Stimulated activated naive CD8-positive, alpha-beta T cell treated with anti-CD3 and anti-CD28 coated beads, Interleukin-15, amount 100 ng/mL, for 72 hours (primary cell): ENCODE measurements around the gene TCEANC.
A peak's percentile ranks its signal among the peaks of the same experiment; 100 is the strongest.

ENCODE experiments used
- ATAC-seq: fragments of 150-1000 bp; cut with Tn5 transposase; 2 replicates; pipeline ENCODE4 v1.10.0; 2021; ENCODE audit warnings: mild to moderate bottlenecking, moderate library complexity
- DNase-seq, 2 donors: peaks; one replicate each; pipeline ENCODE4 v3.0.0; 2021 to 2022
- H3K27ac Mint-ChIP-seq, 2 donors: one replicate each; pipeline ENCODE4 v1.8.0; 2022; ENCODE audit warnings: mild to moderate bottlenecking in 2 of 2, mixed read lengths in 2 of 2, moderate library complexity in 2 of 2
- H3K27me3 Mint-ChIP-seq: one replicate; pipeline ENCODE4 v1.8.0; 2022; ENCODE audit warnings: mixed read lengths
- H3K4me1 Mint-ChIP-seq: one replicate; pipeline ENCODE4 v1.8.0; 2022; ENCODE audit warnings: mild to moderate bottlenecking, mixed read lengths
- H3K4me3 Mint-ChIP-seq, 2 donors: one replicate each; pipeline ENCODE4 v1.8.0; 2022; ENCODE audit warnings: mild to moderate bottlenecking in 2 of 2, mixed read lengths in 2 of 2, moderate library complexity in 1 of 2
- H3K9me3 Mint-ChIP-seq, 2 donors: one replicate each; pipeline ENCODE4 v1.8.0; 2022; ENCODE audit warnings: mixed read lengths in 2 of 2

TCEANC gene

DNA sequence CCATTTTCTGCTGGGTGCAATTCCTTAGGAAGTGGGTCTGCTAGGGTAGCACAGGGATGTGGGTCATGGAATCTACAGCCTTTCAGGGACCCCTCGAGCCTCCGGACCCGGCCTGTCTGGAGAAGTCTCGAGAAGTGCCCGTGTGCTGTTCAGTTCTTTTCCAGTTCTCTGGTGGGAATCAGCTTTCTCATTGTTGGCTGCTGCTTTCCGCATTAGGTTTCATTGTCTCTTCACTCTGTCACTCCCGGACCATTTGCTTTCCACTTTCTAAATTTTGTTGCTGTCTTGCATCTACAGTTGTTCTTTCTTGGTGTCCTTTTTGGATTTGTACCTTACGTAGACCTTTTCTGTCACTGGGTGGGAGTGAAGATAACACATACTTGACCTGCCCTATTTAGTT is 42.0 kb downstream of the TCEANC start:
- Mint-ChIP-seq H3K9me3 (no peaks in the 10 kb centered on the region), H3K4me1 (peaks cover 72% of the 10 kb centered on the region), H3K4me3 (peak overlapping the region in 1 of 2 donors; percentile 47), H3K27me3 (no peaks in the 10 kb centered on the region), H3K27ac (peak overlapping the region in 1 of 2 donors; percentile 66)
- DNase-seq = no peak
- ATAC-seq = no peak

DNA sequence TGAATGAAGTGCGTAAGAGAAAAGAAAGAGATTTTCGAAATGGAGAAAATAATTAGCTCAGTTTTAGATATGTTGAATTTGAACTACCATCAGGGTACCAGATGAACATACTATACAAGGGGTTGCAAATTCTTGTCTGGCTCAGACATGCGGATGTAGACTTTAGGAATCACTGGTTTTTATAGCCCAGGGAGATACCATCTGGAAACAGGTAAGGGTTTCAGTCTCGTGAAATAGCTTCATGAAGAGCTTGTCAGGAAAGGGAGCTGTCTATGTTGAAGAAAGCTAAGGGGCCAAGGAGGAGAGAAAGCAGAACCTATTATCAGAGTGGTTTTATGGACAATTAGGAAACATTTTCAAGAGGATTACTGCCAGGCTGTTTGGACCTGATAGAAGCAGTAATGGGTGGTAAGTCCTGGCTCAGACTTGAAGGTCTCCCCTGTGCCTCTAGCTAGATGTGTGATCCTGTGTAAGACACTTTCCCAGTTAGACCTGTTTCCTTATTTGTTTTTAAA is 42.7 kb downstream of the TCEANC start:
- Mint-ChIP-seq H3K9me3 (no peaks in the 10 kb centered on the region), H3K27me3 (no peaks in the 10 kb centered on the region), H3K4me3 (peak overlapping the region in 1 of 2 donors; percentile 47), H3K27ac (no peak overlapping the region), H3K4me1 (peaks cover 69% of the 10 kb centered on the region)
- ATAC-seq (no peak), DNase-seq (no peak)

DNA sequence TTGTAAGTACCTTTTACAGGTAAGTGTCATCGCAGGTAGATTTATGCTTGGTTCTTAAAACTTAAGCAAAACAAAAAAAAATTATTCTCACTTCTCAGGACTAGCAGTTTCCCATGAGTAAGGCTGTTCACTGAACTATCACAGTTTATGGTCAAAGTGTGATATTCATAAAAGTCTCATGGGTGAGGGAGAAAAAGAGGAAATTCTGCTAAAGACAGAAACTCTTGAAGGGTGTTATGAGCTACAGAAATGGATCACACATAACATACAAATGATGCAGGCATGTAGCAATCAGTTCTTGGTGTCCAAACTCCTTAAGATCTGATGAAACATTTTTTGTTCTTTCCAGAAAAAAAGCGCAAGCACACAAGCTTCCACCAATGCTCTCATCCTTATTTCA is 44.5 kb downstream of the TCEANC start:
- Mint-ChIP-seq H3K27ac (peak overlapping the region in 1 of 2 donors; percentile 81), H3K27me3 (no peaks in the 10 kb centered on the region), H3K4me3 (peak overlapping the region in 1 of 2 donors; percentile 20), H3K9me3 (no peaks in the 10 kb centered on the region), H3K4me1 (peaks cover 67% of the 10 kb centered on the region)
- DNase-seq (no peak), ATAC-seq (peak; percentile 53)

DNA sequence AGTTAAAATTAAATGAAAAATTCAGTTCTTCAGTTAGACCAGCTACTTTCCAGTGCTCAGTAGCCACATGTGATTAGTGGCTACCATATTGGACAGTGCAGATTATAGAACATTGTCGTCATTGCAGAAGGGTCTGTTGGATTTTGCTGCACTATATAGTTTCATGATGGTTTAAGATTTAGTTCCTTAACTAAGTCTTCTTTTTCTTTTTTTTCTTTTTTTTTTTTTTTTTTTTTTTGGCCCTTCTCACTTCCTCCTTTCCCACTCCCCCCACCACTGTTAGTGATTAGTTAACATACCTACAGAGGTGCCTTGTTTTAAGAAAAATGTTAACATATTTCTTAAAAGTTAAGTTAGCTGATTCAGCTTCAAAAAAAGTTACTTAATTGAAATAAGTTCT is 45.0 kb downstream of the TCEANC start:
- Mint-ChIP-seq H3K4me3 (no peak overlapping the region), H3K4me1 (peaks cover 66% of the 10 kb centered on the region), H3K27me3 (no peaks in the 10 kb centered on the region), H3K27ac (no peak overlapping the region), H3K9me3 (no peaks in the 10 kb centered on the region)
- DNase-seq (no peak), ATAC-seq (no peak)

DNA sequence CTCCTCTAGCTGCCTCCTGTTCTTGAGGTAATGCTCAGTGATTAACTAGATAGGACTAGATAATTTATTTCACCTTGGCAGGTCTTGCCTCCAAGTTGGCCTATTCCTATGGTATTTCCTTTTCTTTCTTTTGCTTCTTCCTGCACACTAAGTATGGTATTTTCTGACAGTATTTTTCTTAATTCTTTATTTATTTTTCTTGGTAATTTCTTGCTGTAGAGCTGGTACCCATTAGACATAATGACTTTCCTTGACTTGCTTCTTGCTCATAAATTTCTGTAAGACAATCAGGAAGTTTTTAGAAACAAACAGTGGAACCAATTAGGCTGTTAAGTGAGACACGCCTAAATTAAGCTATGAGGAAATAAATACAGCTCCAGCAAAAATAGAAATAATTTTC is 45.5 kb downstream of the TCEANC start:
- Mint-ChIP-seq H3K9me3 (no peaks in the 10 kb centered on the region), H3K4me1 (peaks cover 63% of the 10 kb centered on the region), H3K4me3 (no peak overlapping the region), H3K27me3 (no peaks in the 10 kb centered on the region), H3K27ac (no peak overlapping the region)
- DNase-seq = no peak
- ATAC-seq = no peak

DNA sequence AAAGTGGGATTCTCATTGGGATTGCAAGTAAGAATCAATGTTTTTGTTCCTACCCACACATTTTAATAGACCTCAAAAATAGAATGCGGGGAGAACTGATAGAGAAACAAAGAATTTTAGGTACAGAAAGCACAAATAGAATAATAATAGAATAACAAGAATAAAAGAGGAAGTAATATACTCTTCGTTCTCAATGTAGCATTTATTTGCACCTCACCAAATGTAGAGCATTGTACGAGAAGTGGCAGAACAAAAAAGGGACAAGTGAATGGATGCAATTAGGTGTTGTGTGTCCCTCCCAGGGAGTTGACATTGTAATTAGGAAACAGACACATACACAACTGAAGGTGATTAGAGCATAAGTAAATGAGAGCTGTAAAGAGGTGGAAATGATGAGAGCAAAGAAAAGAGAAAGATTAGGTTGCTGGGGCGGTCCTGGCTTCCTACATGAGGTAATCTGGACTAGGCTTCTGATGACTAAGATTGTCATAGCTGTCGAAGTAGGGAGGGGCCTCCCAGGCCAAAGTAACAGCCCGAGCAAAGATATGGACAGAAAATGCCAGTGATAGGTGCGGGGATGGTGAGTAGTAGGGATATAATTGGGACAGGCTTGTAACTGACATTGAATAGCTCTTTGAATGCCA is 46.4 kb downstream of the TCEANC start:
- Mint-ChIP-seq H3K4me1 (peaks cover 67% of the 10 kb centered on the region), H3K9me3 (no peaks in the 10 kb centered on the region), H3K4me3 (no peak overlapping the region), H3K27ac (no peak overlapping the region), H3K27me3 (no peaks in the 10 kb centered on the region)
- ATAC-seq = no peak
- no peak for DNase-seq

DNA sequence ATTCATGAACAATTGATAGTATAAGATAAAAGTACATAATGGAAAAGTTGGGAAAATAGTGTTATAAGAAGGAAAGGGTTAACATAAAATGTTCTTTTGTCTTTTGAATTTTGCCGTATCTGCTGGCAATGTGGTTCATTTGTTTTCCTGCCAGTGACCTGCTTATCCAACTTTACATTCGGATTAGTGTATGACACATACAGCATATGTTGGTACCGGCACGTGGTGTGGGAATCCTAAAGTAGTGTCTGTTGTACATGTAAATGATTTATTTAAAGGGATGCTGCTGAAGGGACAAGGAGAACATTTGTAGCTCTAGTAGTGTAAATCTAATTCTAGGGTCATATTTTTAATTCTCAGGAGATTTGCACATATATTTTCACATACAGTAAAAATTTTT is 47.4 kb downstream of the TCEANC start:
- no peak for DNase-seq
- Mint-ChIP-seq H3K9me3 (no peaks in the 10 kb centered on the region), H3K27me3 (no peaks in the 10 kb centered on the region), H3K27ac (no peak overlapping the region), H3K4me3 (no peak overlapping the region), H3K4me1 (peaks cover 61% of the 10 kb centered on the region)
- no peak for ATAC-seq

DNA sequence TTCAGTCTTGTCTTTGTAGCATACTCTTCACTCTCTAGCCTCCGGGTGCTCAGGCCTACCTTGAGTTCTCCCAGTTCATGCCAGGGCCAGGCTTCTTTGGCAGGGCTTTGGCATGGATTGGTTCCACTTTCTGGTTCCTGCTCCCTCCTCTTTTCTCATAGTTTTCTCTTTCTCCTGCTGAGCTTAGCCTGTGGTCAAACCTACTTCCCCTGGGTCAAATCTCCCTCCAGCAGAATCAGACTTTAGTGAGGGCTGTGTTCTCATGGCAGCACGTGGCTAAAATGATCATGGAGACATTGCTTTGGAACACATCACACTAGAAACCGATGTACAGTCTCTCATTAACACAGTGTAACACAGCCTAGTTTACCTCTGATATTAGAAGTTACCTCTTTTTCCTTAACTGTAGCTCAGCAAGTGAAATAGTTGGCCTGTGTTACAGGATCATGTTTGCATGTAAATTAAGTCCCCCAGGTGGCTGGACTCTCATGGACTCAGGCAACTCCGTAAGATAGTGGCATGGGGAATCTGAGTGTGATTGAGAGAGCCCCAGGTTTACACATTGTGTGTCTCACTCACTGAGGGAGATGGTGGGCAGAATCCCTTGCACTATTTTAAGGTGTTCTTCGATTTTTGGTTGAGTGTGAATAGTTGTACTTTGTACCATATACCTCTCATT is 49.3 kb downstream of the TCEANC start:
- Mint-ChIP-seq H3K4me3 (no peak overlapping the region), H3K4me1 (peaks cover 51% of the 10 kb centered on the region), H3K9me3 (no peaks in the 10 kb centered on the region), H3K27me3 (no peaks in the 10 kb centered on the region), H3K27ac (peak overlapping the region in 1 of 2 donors; percentile 74)
- no peak for DNase-seq
- ATAC-seq = no peak

DNA sequence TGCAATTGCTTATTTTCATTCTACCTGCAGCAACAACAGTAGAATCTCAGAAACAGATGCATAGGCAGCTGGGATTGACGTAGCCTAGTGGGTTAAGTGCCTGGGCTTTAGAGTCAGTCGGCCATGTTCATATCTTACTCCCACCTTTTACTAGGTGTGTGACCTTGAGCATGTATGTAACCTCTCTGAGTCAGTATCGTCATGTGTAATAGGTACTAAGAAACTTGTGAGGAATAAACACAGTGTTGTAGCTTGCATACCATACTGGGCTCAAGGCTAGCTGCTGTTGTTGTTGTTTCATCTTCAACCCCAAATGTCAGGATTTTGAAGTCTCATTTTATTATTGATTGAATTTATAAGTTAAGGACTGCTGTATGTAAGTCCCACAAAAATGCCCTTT is 50.2 kb downstream of the TCEANC start:
- ATAC-seq (no peak), DNase-seq (no peak)
- Mint-ChIP-seq H3K4me3 (no peak overlapping the region), H3K27me3 (no peaks in the 10 kb centered on the region), H3K27ac (no peak overlapping the region), H3K4me1 (peaks cover 46% of the 10 kb centered on the region), H3K9me3 (no peaks in the 10 kb centered on the region)

DNA sequence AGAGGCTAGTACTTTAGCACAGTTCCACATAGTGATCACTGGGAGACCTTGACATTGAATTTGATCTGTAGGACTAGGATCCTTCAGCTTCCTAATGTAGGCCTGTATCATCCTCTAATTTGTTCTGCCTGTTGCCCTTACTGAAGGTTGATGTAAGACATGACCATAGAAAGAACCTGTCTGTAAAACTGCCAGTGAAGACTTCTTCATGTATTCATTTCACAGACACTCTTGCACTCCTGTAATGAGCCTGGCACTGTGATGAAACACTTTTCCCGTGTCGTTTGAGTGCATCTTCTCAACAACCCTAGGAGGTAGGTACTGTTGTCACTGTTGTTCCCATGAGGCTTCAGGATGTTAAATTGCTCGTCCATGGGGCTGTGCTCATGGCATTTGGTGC is 50.6 kb downstream of the TCEANC start:
- peaks cover 46% of the 10 kb centered on the region for H3K4me1 Mint-ChIP-seq
- no peaks in the 10 kb centered on the region for H3K9me3 Mint-ChIP-seq
- no peak overlapping the region for H3K27ac Mint-ChIP-seq
- H3K27me3 Mint-ChIP-seq = no peaks in the 10 kb centered on the region
- H3K4me3 Mint-ChIP-seq = no peak overlapping the region
- DNase-seq (no peak), ATAC-seq (no peak)

DNA sequence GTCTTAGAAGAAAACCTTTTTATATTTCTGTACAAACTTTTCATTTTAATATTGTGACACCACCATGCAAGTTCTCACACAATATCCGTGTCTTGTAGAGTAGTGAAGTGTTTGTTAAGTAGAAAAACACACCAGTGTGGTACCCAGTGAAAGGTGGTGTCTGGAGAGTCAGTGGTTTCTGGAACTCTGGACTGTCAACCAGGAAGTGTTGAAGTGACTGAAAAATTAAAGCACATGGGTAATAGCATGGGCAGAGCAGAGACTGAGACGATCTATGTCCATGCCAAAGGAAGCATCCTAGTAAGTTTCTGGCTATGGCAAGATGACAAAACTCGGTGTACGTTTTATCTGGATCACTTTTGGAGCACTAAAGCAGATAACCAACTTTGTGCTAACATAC is 58.2 kb downstream of the TCEANC start:
- no peak for DNase-seq
- ATAC-seq = no peak
- H3K4me1 Mint-ChIP-seq = peaks cover 21% of the 10 kb centered on the region
- H3K27me3 Mint-ChIP-seq = no peaks in the 10 kb centered on the region
- H3K4me3 Mint-ChIP-seq = no peak overlapping the region
- H3K27ac Mint-ChIP-seq = no peak overlapping the region
- no peaks in the 10 kb centered on the region for H3K9me3 Mint-ChIP-seq
